ENCODE results near the gene MRPL16. TPM values are rescaled to one million over a fixed set of nuclear protein-coding genes. Genes with fewer than 3 reads are reported as not detected.

The MRPL16 gene
- total and polyA plus RNA-seq, 2 of the 13 experiments (the other 11 are each of a cell fraction or from before 2014, with no cell fraction given), result 45.3 to 62.6 TPM

GRCh38 chr11:59801981-59802638 is 8.5 kb downstream of the MRPL16 start:
- in situ Hi-C loops (cut with HindIII; ENCODE audit: extremely low pct_ligation_motif_present, low pct_unique_long_range_greater_than_20kb), result loop anchor here (5.0 to 10.0 kb wide), 2 partner anchors 45 to 127 kb away; partner anchors contain the start of gene STX3

More at GRCh38 chr11:59801981-59802638, 8.5 kb downstream of the MRPL16 start:
- no peak overlapping the region for H3K4me2 ChIP-seq (ENCODE audit: low read depth, low read length)
- H3K27ac ChIP-seq (ENCODE audit: extremely low read length, insufficient read depth, low read length), result no peak overlapping the region
- H2AFZ ChIP-seq (ENCODE audit: low read length), result no peak overlapping the region
- no peaks in the 10 kb centered on the region for H3K27me3 ChIP-seq (ENCODE audit: control insufficient read depth in 1 of 2, insufficient read depth in 2 of 2, low read length in 2 of 2)
- FAIRE-seq, result no peak
- 84% methylated on average over 5 of the region's 5 CpGs for WGBS (ENCODE audit: low lambda C conversion rate)
- ATAC-seq, result peak; percentile 52
- H4K20me1 ChIP-seq (ENCODE audit: insufficient read depth, low read length), result no peaks in the 10 kb centered on the region
- intact Hi-C loops (cut with micrococcal nuclease; ENCODE audit: unreplicated experiment), result loop anchor here (1.0 to 10.0 kb wide), 3 partner anchors 48 to 250 kb away; partner anchors contain the start of gene PATL1
- DNase-seq (ENCODE audit: low spot score), result no peak
- H3K4me1 ChIP-seq (ENCODE audit: insufficient read depth, low read length), result peaks cover 5% of the 10 kb centered on the region
- H3K4me3 ChIP-seq (replicated peaks in 1 of 3; ENCODE audit: insufficient read depth in 1 of 3, low read depth in 2 of 3, low read length in 3 of 3), result no peak overlapping the region
- TF ChIP-seq ZNF883 (CRISPR knock-in tag; IDR thresholded peaks at IDR 0.05; ENCODE audit: not compliant biosample characterization), result no peak
- TF ChIP-seq, protein P1, sequence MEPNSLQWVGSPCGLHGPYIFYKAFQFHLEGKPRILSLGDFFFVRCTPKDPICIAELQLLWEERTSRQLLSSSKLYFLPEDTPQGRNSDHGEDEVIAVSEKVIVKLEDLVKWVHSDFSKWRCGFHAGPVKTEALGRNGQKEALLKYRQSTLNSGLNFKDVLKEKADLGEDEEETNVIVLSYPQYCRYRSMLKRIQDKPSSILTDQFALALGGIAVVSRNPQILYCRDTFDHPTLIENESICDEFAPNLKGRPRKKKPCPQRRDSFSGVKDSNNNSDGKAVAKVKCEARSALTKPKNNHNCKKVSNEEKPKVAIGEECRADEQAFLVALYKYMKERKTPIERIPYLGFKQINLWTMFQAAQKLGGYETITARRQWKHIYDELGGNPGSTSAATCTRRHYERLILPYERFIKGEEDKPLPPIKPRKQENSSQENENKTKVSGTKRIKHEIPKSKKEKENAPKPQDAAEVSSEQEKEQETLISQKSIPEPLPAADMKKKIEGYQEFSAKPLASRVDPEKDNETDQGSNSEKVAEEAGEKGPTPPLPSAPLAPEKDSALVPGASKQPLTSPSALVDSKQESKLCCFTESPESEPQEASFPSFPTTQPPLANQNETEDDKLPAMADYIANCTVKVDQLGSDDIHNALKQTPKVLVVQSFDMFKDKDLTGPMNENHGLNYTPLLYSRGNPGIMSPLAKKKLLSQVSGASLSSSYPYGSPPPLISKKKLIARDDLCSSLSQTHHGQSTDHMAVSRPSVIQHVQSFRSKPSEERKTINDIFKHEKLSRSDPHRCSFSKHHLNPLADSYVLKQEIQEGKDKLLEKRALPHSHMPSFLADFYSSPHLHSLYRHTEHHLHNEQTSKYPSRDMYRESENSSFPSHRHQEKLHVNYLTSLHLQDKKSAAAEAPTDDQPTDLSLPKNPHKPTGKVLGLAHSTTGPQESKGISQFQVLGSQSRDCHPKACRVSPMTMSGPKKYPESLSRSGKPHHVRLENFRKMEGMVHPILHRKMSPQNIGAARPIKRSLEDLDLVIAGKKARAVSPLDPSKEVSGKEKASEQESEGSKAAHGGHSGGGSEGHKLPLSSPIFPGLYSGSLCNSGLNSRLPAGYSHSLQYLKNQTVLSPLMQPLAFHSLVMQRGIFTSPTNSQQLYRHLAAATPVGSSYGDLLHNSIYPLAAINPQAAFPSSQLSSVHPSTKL (CRISPR knock-in tag; IDR thresholded peaks at IDR 0.05), result no peak
- TF ChIP-seq NPAS2 (CRISPR knock-in tag; IDR thresholded peaks at IDR 0.05; ENCODE audit: borderline replicate concordance), result no peak
- no peak for TF ChIP-seq PCBP1 (IDR thresholded peaks at IDR 0.05; ENCODE audit: borderline replicate concordance, low read depth, low read length)
- 0 out of 2 replicates have a peak, but pooled peaks have one; percentile 39 for TF ChIP-seq TARDBP (CRISPR knock-in tag; IDR thresholded peaks at IDR 0.05)
- TF ChIP-seq HOXA3 (CRISPR knock-in tag; IDR thresholded peaks at IDR 0.05), result no peak
- no peak for TF ChIP-seq ZNF746 (CRISPR knock-in tag; IDR thresholded peaks at IDR 0.05)
- TF ChIP-seq SRSF9 (IDR thresholded peaks at IDR 0.05; ENCODE audit: borderline replicate concordance, insufficient read depth, low read depth, low read length, poor library complexity, severe bottlenecking), result no peak
- TF ChIP-seq RXRB (CRISPR knock-in tag; IDR thresholded peaks at IDR 0.05; ENCODE audit: borderline replicate concordance), result 0 out of 2 replicates have a peak, but pooled peaks have one; percentile 18
- no peak for TF ChIP-seq SMAD3 (CRISPR knock-in tag; IDR thresholded peaks at IDR 0.05)
- TF ChIP-seq PREB (CRISPR knock-in tag; IDR thresholded peaks at IDR 0.05), result no peak
- no peaks in the 10 kb centered on the region for H3K79me2 ChIP-seq (ENCODE audit: insufficient read depth, low read length)
- ChIA-PET CTCF (ENCODE audit: low intra/inter-chr PET ratio, low total read pairs) (interaction anchor here (2.8 kb wide), 1 partner anchor 48 kb away, joined by 44 read pairs; the partner anchor contains the start of gene STX3), POLR2A (interaction anchor here (1.8 kb wide), 1 partner anchor 47 kb away, joined by 4 read pairs; the partner anchor contains the start of gene STX3)
- peaks cover 8 to 21% of the 10 kb centered on the region in 2 experiments for H3K36me3 ChIP-seq (replicated peaks in 1 of 2; ENCODE audit: control insufficient read depth in 1 of 2, insufficient read depth in 2 of 2, low read length in 2 of 2)
- H3K9ac ChIP-seq (ENCODE audit: insufficient read depth, low read depth, low read length), result no peak overlapping the region
- no TSS peak for BruUV-seq (replicated peaks)
- no peaks in the 10 kb centered on the region for H3K9me3 ChIP-seq (ENCODE audit: low read length)
